ENCODE results near the gene DAB1. TPM values are rescaled to one million over a fixed set of nuclear protein-coding genes. Genes with fewer than 3 reads are reported as not detected.

DAB1 gene
- polyA plus RNA-seq, 4 donors, result 3.0 to 77.0 (median 24.3) TPM

- 72 to 93% (median 89%) methylated on average over 4 of the region's 4 CpGs for WGBS, 3 donors
- Histone ChIP-seq H3K27me3 (ENCODE audit: control insufficient read depth in 3 of 3, insufficient read depth in 3 of 3, low read length in 3 of 3) (no peaks in the 10 kb centered on the region), H3K9me3 (ENCODE audit: control insufficient read depth in 2 of 2, insufficient read depth in 1 of 2, low read depth in 1 of 2, low read length in 1 of 2) (no peaks in the 10 kb centered on the region), H3K4me1 (ENCODE audit: control insufficient read depth in 3 of 3, insufficient read depth in 2 of 3, low read depth in 1 of 3, low read length in 2 of 3) (no peaks in the 10 kb centered on the region), H3K4me3 (ENCODE audit: low read depth in 1 of 3, low read length in 3 of 3) (no peak overlapping the region), H3K36me3 (ENCODE audit: control insufficient read depth in 3 of 3, insufficient read depth in 2 of 3, low read depth in 1 of 3, low read length in 3 of 3) (peaks cover 0 to 6% (median 0%) of the 10 kb centered on the region in 3 donors), H3K27ac (ENCODE audit: low read depth in 1 of 3, low read length in 2 of 3) (no peak overlapping the region)
- DNase-seq, result no peak
- FAIRE-seq, result no peak
Measured at GRCh38 chr1:57116871-57117270, 307.0 kb downstream of the DAB1 start.

- Histone ChIP-seq H3K9me3 (ENCODE audit: control insufficient read depth in 2 of 2, insufficient read depth in 1 of 2, low read depth in 1 of 2, low read length in 1 of 2) (no peaks in the 10 kb centered on the region), H3K4me1 (ENCODE audit: control insufficient read depth in 3 of 3, insufficient read depth in 2 of 3, low read depth in 1 of 3, low read length in 2 of 3) (no peaks in the 10 kb centered on the region), H3K4me3 (ENCODE audit: low read depth in 1 of 3, low read length in 3 of 3) (no peak overlapping the region), H3K27ac (ENCODE audit: low read depth in 1 of 3, low read length in 2 of 3) (no peak overlapping the region), H3K36me3 (ENCODE audit: control insufficient read depth in 3 of 3, insufficient read depth in 2 of 3, low read depth in 1 of 3, low read length in 3 of 3) (peaks cover 0 to 6% (median 0%) of the 10 kb centered on the region in 3 donors), H3K27me3 (ENCODE audit: control insufficient read depth in 3 of 3, insufficient read depth in 3 of 3, low read length in 3 of 3) (no peaks in the 10 kb centered on the region)
- DNase-seq, result no peak
- FAIRE-seq, result no peak
- 86 to 94% (median 90%) methylated on average over 4 of the region's 4 CpGs for WGBS, 3 donors
Measured at GRCh38 chr1:57115030-57115614, 308.7 kb downstream of the DAB1 start.

- DNase-seq, result no peak
- Histone ChIP-seq H3K4me3 (ENCODE audit: low read depth in 1 of 3, low read length in 3 of 3) (no peak overlapping the region), H3K36me3 (ENCODE audit: control insufficient read depth in 3 of 3, insufficient read depth in 2 of 3, low read depth in 1 of 3, low read length in 3 of 3) (peaks cover 0 to 6% (median 0%) of the 10 kb centered on the region in 3 donors), H3K27me3 (ENCODE audit: control insufficient read depth in 3 of 3, insufficient read depth in 3 of 3, low read length in 3 of 3) (no peaks in the 10 kb centered on the region), H3K4me1 (ENCODE audit: control insufficient read depth in 3 of 3, insufficient read depth in 2 of 3, low read depth in 1 of 3, low read length in 2 of 3) (no peaks in the 10 kb centered on the region), H3K27ac (ENCODE audit: low read depth in 1 of 3, low read length in 2 of 3) (no peak overlapping the region), H3K9me3 (ENCODE audit: control insufficient read depth in 2 of 2, insufficient read depth in 1 of 2, low read depth in 1 of 2, low read length in 1 of 2) (no peaks in the 10 kb centered on the region)
- 59 to 73% (median 63%) methylated on average over 2 of the region's 2 CpGs for WGBS, 3 donors
- FAIRE-seq, result no peak
Measured at GRCh38 chr1:57112148-57112547, 311.7 kb downstream of the DAB1 start.

GRCh38 chr1:57111175-57111574 lies 312.7 kb downstream of the DAB1 start:
- Histone ChIP-seq H3K9me3 (ENCODE audit: control insufficient read depth in 2 of 2, insufficient read depth in 1 of 2, low read depth in 1 of 2, low read length in 1 of 2) (no peaks in the 10 kb centered on the region), H3K4me1 (ENCODE audit: control insufficient read depth in 3 of 3, insufficient read depth in 2 of 3, low read depth in 1 of 3, low read length in 2 of 3) (no peaks in the 10 kb centered on the region), H3K36me3 (ENCODE audit: control insufficient read depth in 3 of 3, insufficient read depth in 2 of 3, low read depth in 1 of 3, low read length in 3 of 3) (peaks cover 0 to 6% (median 0%) of the 10 kb centered on the region in 3 donors), H3K4me3 (ENCODE audit: low read depth in 1 of 3, low read length in 3 of 3) (no peak overlapping the region), H3K27ac (ENCODE audit: low read depth in 1 of 3, low read length in 2 of 3) (no peak overlapping the region), H3K27me3 (ENCODE audit: control insufficient read depth in 3 of 3, insufficient read depth in 3 of 3, low read length in 3 of 3) (no peaks in the 10 kb centered on the region)
- FAIRE-seq (no peak), DNase-seq (no peak)
- 51 to 65% (median 51%) methylated on average over 2 of the region's 2 CpGs for WGBS, 3 donors

GRCh38 chr1:57109883-57110282 lies 314.0 kb downstream of the DAB1 start:
- peaks cover 0 to 4% (median 0%) of the 10 kb centered on the region in 3 donors for H3K36me3 ChIP-seq (ENCODE audit: control insufficient read depth in 3 of 3, insufficient read depth in 2 of 3, low read depth in 1 of 3, low read length in 3 of 3)
- H3K27ac ChIP-seq (ENCODE audit: low read depth in 1 of 3, low read length in 2 of 3), result no peak overlapping the region
- H3K4me3 ChIP-seq (ENCODE audit: low read depth in 1 of 3, low read length in 3 of 3), result no peak overlapping the region
- FAIRE-seq (no peak), DNase-seq (no peak)
- no peaks in the 10 kb centered on the region for H3K4me1 ChIP-seq (ENCODE audit: control insufficient read depth in 3 of 3, insufficient read depth in 2 of 3, low read depth in 1 of 3, low read length in 2 of 3)
- no peaks in the 10 kb centered on the region for H3K27me3 ChIP-seq (ENCODE audit: control insufficient read depth in 3 of 3, insufficient read depth in 3 of 3, low read length in 3 of 3)
- no peaks in the 10 kb centered on the region for H3K9me3 ChIP-seq (ENCODE audit: control insufficient read depth in 2 of 2, insufficient read depth in 1 of 2, low read depth in 1 of 2, low read length in 1 of 2)
- WGBS, 3 donors, result 72 to 79% (median 73%) methylated on average over 3 of the region's 3 CpGs

GRCh38 chr1:57109247-57109646 lies 314.6 kb downstream of the DAB1 start:
- no peak for DNase-seq
- WGBS, 3 donors, result 34 to 53% (median 45%) methylated on average over 1 of the region's 1 CpG
- H3K27ac ChIP-seq (ENCODE audit: low read depth in 1 of 3, low read length in 2 of 3), result no peak overlapping the region
- H3K4me3 ChIP-seq (ENCODE audit: low read depth in 1 of 3, low read length in 3 of 3), result no peak overlapping the region
- FAIRE-seq, result no peak
- H3K27me3 ChIP-seq (ENCODE audit: control insufficient read depth in 3 of 3, insufficient read depth in 3 of 3, low read length in 3 of 3), result no peaks in the 10 kb centered on the region
- H3K36me3 ChIP-seq (ENCODE audit: control insufficient read depth in 3 of 3, insufficient read depth in 2 of 3, low read depth in 1 of 3, low read length in 3 of 3), result no peaks in the 10 kb centered on the region
- no peaks in the 10 kb centered on the region for H3K9me3 ChIP-seq (ENCODE audit: control insufficient read depth in 2 of 2, insufficient read depth in 1 of 2, low read depth in 1 of 2, low read length in 1 of 2)
- H3K4me1 ChIP-seq (ENCODE audit: control insufficient read depth in 3 of 3, insufficient read depth in 2 of 3, low read depth in 1 of 3, low read length in 2 of 3), result no peaks in the 10 kb centered on the region

- Histone ChIP-seq H3K4me1 (ENCODE audit: control insufficient read depth in 3 of 3, insufficient read depth in 2 of 3, low read depth in 1 of 3, low read length in 2 of 3) (no peaks in the 10 kb centered on the region), H3K9me3 (ENCODE audit: control insufficient read depth in 2 of 2, insufficient read depth in 1 of 2, low read depth in 1 of 2, low read length in 1 of 2) (no peaks in the 10 kb centered on the region), H3K27ac (ENCODE audit: low read depth in 1 of 3, low read length in 2 of 3) (no peak overlapping the region), H3K36me3 (ENCODE audit: control insufficient read depth in 3 of 3, insufficient read depth in 2 of 3, low read depth in 1 of 3, low read length in 3 of 3) (peaks cover 0 to 5% (median 0%) of the 10 kb centered on the region in 3 donors), H3K4me3 (ENCODE audit: low read depth in 1 of 3, low read length in 3 of 3) (no peak overlapping the region), H3K27me3 (ENCODE audit: control insufficient read depth in 3 of 3, insufficient read depth in 3 of 3, low read length in 3 of 3) (no peaks in the 10 kb centered on the region)
- DNase-seq (no peak), FAIRE-seq (no peak)
- 77 to 86% (median 85%) methylated on average over 4 of the region's 4 CpGs for WGBS, 3 donors
Measured at GRCh38 chr1:57106296-57106695, 317.6 kb downstream of the DAB1 start.

- WGBS, 3 donors, result 67 to 77% (median 73%) methylated on average over 7 of the region's 7 CpGs
- H3K27me3 ChIP-seq (ENCODE audit: control insufficient read depth in 3 of 3, insufficient read depth in 3 of 3, low read length in 3 of 3), result no peaks in the 10 kb centered on the region
- no peak overlapping the region for H3K27ac ChIP-seq (ENCODE audit: low read depth in 1 of 3, low read length in 2 of 3)
- DNase-seq (no peak), FAIRE-seq (no peak)
- H3K9me3 ChIP-seq (ENCODE audit: control insufficient read depth in 2 of 2, insufficient read depth in 1 of 2, low read depth in 1 of 2, low read length in 1 of 2), result no peaks in the 10 kb centered on the region
- no peaks in the 10 kb centered on the region for H3K4me1 ChIP-seq (ENCODE audit: control insufficient read depth in 3 of 3, insufficient read depth in 2 of 3, low read depth in 1 of 3, low read length in 2 of 3)
- no peak overlapping the region for H3K4me3 ChIP-seq (ENCODE audit: low read depth in 1 of 3, low read length in 3 of 3)
- peaks cover 0 to 5% (median 0%) of the 10 kb centered on the region in 3 donors for H3K36me3 ChIP-seq (ENCODE audit: control insufficient read depth in 3 of 3, insufficient read depth in 2 of 3, low read depth in 1 of 3, low read length in 3 of 3)
Measured at GRCh38 chr1:57102561-57103326, 321.1 kb downstream of the DAB1 start.

All from small intestine (tissue), 7 donors.